HG03039 (cell line): ENCODE data around the gene FOXJ3.
"Not testable (repeated sequence)": the region's sequence is repeated elsewhere in the genome, so short reads cannot be mapped to it uniquely, and the experiment has no call there.

ENCODE experiments used
- ATAC-seq: cut with Tn5 transposase; IDR thresholded peaks from one replicate; pipeline ENCODE4 v1.9.1; 2021; ENCODE audit warnings: mild to moderate bottlenecking, moderate library complexity; ENCODE audit not compliant: unreplicated experiment

Gene FOXJ3

GRCh38 chr1:42259059-42259738, 75.8 kb downstream of the FOXJ3 start:
- no peak for ATAC-seq

DNA sequence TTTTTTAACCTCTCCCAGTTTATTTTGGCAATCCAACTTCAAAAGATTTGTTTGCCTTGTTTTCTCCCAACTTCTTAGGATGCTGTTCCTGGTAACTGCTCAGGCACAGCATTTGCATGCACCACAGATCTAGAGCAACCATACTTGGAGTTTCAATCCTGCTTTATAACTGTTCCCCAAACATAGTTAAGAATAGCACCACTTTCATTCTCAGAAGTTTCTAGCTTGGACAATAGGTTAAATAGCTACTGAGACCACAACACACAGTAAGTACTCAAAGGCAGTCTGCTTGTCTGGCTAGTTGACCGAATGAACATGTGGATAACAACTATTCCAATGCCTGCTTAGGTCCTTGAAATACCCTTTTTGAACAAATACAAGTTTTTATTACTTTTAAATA, 76.8 kb downstream of the FOXJ3 start:
- no peak for ATAC-seq

DNA sequence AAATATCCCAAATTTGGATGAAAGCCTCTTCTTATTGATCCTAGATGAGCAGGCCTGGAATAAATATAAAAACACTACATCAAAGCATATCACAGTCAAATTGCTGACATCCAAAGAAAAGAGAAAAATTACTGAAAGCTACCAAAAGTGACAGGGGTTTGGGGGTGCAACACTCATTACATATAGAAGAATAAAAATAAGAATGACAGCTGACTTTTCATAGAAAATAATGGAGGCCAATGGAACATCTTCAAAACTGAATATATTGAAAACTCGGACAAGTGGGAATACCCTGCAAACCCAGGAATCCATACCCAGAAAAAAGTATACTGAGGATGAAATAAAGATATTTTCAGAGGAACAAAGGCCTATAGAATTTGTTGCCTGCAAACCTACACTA, 84.0 kb downstream of the FOXJ3 start:
- ATAC-seq, result no peak

DNA sequence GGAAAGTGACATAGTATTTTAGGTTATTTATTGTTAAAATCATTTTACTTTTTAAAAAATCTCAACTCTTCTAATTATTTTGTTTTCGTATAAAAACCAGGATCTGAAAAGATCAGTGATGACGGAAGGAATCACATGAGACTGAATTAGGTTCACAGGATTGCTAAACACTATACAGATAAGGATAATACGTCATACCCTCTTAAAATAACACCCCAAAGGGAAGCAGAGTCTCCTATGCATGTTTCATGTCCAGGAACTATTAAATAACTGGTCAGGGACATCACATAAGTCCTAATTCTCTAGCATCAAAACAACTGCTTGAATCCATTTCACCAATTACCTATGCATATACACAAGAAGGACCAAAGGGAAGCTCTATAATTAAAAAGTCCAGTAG, 84.9 kb downstream of the FOXJ3 start:
- no peak for ATAC-seq

DNA sequence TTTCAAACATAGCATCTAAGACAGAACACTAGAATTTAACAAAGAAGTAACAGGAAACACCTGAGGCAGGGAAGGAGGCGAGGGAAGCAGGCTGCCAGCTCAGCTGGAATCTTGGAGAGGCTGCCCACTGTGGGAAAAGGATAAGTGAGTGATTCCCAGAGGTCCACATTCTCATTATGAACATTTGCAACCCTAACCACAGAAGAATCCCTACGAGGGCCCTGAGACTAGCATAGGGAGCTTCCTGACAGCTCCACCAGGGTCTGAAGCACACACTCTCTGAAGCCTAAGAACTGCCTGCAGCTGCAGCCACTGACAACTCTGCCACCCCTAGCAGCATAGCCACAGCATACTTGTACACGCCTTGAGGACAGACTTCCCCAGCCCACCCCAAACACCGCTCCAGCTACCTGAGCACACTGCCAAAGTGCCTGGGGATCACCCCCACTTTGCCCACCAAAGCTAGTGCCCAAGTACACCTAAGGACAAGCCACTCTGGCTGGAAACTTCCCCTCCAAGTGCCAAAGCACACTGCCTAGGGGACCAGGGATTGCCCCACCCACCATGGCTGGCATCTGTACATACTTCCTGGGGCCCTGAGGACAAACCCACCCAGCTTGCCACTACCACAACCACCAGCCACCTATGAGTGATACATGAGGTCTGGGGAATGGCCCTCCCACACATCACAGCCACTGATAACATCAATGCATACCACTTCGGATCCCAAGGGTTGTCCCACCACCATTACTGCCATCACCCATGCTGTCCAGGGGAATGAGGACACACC, 93.9 kb downstream of the FOXJ3 start:
- no peak for ATAC-seq

GRCh38 chr1:42239555-42239954, 95.5 kb downstream of the FOXJ3 start:
- ATAC-seq, result no peak

DNA sequence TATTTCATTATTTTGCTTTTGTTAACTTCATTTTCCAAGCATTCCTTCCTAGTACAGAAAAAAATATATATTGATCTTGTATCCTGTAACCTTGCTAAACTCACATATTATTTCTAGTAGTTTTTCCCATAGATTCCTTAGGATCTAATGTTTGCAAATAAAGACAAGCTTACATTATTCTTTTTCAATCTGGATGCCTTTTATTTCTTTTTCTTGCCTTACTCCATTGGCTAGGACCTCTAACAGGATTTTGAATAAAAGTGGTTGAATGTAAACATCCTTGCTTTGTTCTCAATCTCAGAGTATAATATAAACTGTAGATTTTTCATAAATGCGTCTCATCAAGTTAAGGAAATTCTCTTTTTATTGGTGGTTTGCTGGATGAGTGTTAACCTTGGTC, 96.0 kb downstream of the FOXJ3 start:
- ATAC-seq, result no peak

- ATAC-seq, result no peak
These were observed 103.8 kb downstream of the FOXJ3 start for GRCh38 chr1:42231253-42231652.

DNA sequence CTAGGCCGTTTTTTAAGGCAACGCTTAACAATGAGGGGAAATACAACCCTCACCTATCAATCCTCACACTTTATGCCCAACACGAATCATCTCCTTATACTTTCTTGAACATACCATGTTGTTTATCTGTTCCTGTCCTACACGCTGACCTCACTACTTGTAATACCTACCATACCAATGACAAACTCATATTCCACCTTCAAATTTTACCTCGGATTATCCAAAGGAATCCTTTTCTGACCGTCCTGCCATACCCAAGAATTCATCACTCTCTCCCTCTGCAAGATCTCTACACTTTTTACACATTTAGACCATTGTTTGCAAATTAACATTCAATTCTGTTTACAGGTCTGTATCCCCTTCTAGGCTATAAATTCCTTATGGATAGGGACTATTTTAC, 106.1 kb downstream of the FOXJ3 start:
- no peak for ATAC-seq

DNA sequence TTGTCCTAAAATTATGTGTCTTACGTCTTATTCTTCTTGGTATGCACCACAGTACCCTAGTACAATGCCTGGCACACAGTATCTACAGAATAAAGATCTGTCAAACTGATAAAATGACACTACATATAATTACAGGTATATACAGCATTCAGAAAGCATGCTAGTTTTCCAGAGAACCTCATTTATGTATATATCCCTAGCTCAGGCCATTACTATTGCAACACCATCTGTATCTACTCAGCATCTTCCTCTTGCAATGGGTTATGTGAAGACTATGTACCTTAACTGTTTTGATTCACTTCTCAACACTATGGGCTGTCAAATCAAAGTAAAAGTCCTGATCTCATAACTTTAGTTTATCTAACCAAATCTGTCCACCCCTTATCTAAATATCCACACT, 112.0 kb downstream of the FOXJ3 start:
- no peak for ATAC-seq

DNA sequence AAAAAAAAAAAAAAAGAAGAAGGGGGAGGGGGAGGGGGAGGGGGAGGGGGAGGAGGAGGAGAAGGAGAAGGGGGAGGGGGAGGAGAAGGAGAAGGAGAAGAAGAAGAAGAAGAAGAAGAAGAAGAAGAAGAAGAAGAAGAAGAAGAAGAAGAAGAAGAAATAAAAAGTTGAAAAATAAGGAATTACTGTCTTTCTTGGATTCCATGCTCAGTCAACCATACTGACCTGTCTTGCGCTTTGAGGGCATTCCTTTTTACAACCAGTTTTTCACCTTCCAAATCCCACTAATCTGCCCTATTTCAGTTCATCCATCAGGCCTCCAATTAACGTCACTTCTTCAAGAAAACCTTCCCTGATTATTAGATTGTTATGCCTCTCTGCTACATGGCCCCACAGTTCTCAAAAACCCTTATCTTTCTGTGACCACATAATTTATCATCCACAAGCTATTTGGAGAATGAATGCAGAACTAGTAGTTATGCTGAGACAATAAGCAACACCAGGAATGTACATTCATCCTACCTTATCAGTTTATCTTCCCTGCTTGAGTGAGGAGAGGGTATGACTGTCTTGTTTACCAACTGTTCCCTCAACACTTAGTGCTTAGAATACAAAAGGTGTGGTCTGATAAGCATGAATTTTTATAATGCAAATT, 113.0 kb downstream of the FOXJ3 start:
- no peak for ATAC-seq

DNA sequence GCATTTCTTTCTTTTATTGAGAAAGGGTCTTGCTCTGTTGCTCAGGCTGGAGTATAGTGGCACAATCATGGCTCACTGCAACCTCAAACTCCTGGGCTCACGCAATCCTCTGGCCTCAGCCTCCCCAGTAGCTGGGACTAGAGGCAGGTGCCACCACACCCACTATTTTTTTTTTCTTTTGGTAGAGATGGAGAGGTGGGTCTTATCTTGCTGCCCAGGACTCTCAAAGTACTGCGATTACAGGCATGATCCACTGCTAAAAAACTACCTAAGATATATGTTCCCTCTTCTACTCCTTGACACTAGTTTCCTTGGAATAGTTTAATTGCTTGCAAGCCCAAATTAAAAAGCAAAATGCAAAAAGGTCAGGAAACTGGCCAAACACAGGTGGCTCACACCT, 113.6 kb downstream of the FOXJ3 start:
- ATAC-seq, result no peak

GRCh38 chr1:42219627-42220026, 115.4 kb downstream of the FOXJ3 start:
- ATAC-seq, result no peak

DNA sequence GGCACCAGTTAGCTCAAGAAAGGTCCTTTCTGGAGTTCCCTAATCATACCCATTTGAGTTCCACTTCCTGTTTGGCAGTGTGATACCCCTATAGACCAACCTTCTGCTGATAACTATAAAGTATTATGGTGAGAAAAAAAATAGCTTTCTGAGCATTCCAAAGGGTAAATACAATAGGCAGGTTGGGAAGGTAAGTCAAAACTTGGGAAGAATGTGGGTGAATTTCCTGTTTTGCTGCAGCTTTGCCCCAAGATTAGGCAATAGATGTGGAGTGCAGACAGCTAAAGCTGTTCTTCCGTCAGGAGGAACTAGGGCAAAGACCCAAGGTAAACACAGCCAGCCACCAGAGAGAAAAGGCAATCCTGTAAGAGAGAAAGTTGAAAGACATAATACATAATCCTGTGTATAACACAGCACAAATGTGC, 120.6 kb downstream of the FOXJ3 start:
- no peak for ATAC-seq

- ATAC-seq, result no peak
These were observed 123.8 kb downstream of the FOXJ3 start for GRCh38 chr1:42211224-42211623.

DNA sequence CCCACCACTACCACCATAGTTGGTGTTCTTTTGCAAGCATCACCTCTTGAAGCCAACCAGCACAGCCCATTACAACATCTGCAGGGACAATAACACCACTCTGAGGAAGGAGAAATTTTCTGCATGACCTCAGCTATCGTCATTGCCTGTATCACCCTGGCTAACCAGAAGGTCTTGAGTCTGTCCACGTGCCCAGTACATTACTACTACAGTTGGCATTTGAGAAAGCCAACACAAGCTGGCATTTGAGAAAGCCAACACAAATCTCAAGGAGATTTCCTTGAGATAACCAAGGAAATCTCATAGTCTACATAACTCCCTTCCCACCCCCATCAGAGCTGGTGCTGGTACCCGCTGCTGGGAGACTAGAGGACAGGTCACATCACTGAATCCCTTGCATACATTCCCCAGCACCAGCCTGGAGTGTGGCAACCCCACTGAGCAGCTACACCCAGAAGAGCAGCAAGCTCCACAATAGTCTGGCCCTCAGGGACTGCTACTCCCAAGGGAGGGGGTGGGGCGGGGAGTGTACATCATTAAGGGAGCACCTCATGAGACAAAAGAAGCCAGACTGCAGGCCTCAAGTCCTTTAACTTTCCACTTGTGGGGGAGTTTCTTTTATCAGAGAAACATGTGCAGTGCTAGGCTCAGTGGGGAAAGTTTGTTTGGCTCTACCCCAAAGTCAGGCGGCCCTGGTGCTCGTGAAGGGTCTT, 124.5 kb downstream of the FOXJ3 start:
- no peak for ATAC-seq

DNA sequence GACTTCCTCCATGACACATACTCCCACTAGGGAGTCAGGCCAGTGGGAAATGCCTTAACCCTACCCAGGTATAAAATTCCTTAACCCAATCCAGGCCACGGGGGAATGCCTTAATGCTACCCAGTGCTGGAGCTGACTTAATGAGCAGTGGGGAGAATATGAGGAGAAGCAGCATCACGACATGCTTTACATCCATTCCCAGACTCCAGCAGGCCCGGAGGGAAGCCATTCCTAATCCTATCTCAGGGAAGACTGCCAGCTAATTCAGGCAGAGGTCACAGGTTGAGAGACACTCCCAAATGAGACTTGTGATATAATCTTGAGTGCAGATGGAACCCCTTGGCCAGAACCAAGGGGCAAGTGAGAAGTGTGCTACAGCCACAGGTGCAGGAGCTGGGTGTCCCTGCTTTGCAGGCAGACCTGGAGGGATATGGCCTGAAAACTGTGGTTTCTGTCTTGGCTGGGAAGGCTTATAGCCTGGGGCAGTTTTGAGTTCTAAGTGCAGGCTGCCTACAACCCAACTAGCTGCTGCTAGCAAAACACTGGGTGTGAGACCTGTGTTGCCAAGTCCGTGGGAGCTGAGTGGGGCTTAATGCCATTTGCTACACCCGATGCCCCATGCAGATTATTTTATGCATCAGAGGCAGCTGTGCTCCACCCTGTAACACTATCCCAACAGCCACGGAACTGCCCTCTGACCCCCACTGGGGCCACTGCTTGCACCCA, 125.3 kb downstream of the FOXJ3 start:
- ATAC-seq, result no peak

GRCh38 chr1:42206930-42207329, 128.1 kb downstream of the FOXJ3 start:
- ATAC-seq, result not testable (repeated sequence)

- ATAC-seq, result no peak
These were observed 128.9 kb downstream of the FOXJ3 start for GRCh38 chr1:42206164-42206563.

DNA sequence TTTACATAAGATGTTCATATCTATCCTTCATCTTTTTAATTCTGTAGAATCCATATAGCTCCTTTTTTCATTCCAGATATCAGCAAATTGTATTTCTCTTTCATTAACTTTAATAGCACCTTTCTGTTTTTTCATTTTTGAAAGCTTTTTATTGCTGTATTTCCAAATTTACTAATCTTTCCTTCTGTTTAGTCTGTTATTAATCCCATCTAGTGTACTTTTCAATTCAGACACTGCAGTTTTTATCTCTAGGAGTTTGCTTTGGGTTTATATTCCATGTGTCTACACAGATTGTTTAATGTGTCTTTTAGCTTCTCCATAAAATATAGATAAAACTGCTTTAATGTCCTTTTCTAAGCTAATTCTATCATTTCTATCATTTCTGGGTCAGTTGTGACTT, 133.0 kb downstream of the FOXJ3 start:
- no peak for ATAC-seq

DNA sequence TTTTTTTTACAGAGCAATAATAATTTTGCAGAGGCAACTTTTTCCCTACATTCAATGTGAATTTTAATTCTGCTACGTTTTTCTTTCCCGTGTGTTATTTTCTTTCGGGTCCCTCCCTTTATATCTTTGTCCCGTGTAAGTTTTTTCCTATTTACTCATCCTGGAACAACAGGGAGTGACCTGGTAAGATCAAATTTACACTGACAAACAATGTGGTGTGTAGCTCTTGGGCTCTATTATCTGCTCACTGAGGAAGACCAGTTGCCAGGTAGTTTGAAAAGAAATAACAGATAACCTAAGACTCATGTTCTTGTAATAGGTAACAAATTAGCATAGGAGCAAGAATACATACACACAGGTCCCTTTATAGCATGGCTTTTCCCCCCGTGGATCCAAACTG, 136.8 kb downstream of the FOXJ3 start:
- no peak for ATAC-seq
